Activated T-cell treated with anti-CD3 and anti-CD28 coated beads, Interleukin-2, amount 50 U/mL, for 48 hours (primary cell): ENCODE results near the gene SEMA4C.

Source experiments
- DNase-seq, 2 experiments: peaks; one replicate each; pipeline ENCODE4 v3.0.0-alpha.2; 2020

Gene SEMA4C

DNA sequence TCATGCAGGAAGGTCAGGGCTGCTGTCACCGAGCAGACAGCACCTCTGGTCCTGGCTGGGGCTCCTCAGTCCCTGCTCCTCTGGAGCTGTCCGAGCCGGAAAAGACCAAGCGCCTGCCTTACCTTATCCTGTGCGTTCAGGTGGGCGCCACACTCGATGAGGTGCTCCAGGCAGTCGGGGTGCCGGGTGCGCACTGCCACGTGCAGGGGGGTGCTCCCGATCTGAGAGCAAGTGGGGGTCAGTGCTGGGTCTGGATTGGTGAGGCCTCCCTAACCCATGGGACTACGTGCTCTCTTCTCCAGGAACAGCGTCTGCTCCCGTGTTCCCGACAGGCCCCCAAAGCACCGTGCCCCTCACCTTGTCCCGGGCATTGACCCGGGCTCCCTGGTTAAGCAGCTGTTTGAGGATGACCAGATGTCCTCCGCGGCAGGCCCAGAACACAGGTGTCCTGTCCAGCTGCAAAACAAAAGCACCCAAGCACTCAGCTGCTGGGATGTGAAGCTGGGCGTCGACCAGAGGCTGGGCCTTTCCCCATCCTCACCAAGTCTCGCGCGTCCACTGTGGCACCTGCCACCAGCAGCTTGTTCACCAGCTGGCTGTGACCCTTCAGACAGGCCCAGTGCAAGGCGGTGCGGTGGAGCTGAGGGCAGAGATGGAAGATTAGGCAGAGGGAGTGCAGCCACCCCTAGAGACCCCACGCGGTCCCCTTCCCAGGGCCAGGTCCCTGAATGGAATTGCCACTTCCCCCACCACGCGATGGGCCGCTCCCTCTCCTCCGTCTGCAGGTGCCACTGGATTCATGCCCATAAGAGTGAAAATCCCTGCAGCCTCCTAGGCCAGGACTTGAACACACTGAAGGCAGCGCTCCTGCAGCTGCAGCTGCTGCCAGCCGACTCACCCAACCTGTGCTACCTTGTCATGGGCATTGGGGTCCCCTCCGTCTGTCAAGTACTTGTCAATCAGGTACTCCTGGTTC lies 29.7 kb downstream of the SEMA4C start:
- no peak for DNase-seq

DNA sequence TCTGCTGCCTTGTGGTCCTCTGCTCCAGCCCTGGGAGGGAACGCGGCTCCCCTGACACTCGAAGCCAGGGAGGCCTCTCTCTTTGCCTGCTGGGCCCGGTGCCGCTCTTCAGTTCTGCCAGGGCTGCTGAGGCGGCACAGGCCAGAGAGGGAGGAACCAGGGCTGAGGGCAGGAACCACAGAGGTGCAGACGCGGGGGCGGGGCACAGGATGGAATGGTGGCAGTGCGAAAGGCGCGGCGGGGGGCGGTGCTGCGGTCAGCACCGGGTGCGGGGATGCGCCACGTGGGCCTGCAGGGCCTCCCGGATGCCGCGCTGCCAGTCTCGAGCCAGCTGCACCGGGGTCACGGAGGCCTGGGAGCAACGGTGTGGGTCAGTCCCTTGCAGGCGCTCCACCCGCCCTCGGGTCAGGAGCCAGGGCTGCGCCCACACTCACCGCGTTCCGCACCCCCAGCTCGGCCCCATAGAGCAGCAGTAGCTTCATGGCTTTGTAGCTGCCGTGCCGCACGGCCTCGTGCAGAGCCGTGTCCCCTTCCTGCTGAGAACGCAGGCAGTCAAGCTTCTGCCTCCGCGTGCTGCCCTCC lies 30.5 kb downstream of the SEMA4C start:
- peak; percentile 85 to 88 for DNase-seq

DNA sequence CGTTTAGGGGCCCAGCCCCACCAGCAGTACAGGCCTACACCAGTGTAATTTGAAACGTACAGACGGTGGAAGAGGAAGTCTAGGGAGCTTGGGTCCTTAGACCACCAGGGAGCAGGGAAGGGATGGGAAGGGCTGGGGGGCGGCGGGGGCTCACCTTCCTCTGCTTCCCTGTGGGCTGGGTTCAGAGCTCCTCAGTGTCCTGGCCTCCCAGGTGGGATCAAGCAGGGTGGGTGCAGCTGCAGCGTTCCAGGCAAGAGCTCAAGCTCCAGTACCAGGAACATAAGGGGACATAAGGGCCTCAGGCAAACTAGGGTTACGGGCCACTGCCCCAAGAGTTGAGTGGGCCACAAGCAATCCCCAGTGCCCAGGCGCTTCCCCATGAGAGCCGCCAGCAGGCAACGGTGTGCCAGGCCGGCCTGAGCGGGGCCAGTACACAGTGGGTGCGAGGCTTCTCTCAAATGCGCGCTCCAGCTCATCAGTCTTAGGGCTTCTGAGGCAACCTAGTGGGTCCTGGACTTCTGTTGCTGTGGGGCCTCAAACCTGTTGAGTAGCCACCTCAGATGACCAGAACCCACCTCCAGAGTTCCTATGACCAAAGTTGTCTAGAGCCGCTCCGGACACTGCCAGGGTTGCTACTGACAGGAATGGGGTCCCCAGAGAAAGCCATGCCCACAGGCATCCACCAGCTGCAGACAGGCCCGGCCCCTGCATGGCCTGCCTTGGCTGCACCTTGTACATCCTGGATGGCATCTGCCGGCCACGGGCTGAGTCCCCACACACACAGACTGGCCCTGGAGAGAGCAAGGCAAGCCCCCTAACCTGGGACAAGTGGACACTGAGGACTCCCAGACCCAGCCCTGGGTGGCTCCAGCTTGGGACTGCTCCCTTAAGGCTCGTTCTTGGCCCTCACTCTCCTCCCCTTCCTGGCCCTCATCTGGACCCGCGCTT lies 31.3 kb downstream of the SEMA4C start:
- no peak for DNase-seq

DNA sequence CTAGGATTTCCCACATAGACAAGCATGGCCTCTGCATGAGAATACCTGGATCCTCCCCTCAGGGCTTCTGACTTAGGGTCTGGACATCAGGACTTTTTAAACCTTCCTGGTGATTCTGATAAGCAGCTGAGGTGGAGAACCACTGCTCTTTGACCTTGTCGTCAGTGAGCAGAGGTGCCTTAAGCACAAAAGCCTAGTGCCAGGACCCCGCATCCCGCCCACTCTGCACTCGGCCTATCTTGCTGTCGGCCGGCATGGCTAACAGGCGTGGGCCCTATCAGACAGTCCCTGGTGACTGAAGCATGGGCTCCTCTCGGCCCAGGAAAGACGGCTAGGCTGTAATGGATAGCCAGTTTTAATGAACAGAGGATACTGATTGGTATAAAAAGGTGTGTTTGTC lies 32.3 kb downstream of the SEMA4C start:
- no peak for DNase-seq

DNA sequence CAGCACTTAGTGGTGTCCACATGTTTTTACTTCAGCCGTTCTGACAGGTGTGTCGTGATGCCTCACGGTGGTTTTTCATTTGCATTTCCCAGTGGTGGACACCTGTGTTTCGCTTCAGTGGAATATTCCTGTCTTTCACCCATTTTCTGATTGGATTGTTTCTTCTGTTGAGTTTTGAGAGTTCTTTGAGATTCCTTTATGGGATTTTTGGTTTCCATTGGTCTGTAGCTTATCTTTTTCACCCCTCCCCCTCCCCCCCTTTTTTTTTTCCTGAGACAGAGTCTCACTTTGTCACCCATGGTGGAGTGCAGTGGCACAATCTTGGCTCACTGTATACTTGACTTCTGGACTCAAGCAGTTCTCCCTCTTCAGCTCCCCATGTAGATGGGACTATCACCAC lies 34.0 kb downstream of the SEMA4C start:
- DNase-seq = no peak

DNA sequence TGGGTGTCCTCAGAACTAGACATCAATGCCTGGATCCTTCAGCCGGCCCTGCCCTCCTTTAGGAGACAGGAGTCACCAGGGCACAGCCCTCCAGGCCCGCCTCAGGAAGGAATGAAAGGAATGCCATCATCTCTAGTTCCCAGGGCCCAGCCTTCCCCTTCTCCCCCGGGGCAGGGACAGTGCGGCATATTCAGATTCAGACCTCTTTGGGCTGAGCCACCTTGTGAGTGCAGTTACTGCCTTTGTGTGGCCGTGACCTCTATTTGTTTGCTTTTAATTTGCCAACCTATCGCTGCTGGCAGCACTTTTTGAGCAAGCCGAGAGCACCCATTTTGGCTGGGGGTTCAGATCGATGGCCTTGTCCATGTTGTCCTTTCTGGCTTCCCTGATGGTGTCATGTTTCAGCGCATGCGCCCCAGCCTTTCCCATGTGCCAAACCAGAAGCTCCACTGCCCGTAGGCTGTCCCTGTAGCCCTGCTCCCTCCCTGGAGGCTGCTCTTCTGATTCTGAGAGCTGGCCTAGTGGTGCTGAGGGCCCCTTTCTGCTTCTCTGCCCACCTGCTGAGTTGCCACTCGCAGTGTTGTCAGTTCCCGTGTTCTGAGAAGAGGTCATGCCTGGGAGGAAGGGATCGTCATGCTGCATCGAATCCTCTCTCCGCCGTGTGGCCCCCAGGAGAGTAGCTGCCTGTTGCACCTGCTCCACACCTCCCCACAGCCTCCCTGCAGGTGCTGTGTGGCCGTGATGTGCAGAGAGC lies 36.9 kb downstream of the SEMA4C start:
- DNase-seq = no peak

DNA sequence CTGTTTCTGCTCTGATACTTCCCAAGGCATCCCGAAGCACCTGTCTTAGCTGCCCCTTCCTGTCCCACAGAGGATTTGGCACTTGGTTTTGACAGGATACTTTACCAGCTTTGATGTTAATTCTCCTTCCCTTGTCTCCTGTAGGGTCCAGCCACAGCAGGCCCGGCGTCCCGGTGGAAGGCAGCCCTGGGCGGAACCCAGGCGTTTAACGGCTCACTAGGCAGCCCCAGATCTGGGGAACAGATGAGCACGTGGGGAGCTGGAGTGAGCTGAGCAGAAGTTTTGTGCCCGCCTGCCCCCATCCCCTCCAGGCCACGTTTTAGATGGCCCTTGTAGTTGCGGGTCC lies 37.5 kb downstream of the SEMA4C start:
- DNase-seq = no peak

DNA sequence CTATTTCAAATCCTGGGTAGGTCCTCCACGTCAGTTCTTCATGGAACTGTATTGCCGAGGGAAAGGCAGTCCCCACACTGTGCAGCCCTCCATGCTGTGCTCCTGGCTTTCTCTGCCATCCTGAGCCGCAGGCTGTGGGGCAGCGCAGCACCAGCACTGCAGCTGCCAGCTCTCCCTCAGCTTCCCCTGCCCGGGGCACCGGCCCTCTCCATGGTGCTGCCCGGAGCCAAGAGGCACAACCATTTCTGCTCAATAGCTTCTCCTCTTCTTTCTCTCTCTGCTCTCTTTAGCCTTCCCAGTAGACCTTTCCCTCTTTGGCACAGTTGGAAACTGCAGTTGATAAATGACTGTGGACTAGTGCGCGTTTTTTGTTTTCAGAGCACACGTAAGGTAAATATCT lies 38.2 kb downstream of the SEMA4C start:
- DNase-seq = no peak

DNA sequence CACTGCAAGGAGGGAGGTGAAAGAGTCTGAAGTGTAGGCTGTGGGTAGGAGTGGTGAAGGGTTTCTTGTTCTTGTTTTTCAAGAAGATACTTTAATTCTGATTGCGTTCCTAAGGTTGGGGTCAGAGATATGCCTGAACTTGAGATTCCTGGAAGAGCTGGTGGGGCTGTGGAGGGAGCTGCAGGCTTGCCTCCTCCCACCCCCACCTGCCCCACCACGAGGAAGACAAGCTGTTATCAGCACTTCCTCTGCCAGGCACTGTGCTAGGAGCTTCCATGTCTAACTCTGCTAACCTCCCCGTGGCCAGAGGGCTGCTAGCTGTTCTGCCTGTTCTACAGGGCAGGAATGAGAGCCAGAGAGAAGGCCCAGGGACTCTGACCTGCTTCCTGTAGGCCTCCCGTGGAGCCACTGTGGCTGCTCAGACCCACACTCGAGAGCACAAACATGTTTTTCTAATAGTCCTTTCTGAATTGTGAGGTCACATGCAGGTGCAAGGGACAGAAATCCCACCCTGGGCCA lies 39.8 kb downstream of the SEMA4C start:
- no peak for DNase-seq

DNA sequence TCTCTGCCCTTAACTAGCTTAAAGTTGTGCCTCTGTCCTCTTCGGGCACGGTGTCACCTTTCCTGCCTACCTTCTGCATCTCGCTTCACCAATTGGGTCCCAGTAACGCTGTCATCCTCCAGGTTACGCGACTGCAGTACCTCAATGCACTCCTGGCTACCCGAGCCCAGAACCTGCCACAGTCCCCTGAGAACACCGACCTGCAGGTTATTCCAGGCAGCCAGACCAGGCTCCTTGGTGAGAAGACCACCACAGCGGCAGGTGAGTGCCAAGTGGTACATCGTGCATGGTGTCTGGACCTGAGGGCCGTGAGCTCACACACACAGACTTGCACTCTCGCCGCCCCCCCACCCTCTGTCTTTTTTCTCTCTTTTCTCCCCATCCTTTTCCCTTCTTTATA lies 41.0 kb downstream of the SEMA4C start:
- DNase-seq = no peak

DNA sequence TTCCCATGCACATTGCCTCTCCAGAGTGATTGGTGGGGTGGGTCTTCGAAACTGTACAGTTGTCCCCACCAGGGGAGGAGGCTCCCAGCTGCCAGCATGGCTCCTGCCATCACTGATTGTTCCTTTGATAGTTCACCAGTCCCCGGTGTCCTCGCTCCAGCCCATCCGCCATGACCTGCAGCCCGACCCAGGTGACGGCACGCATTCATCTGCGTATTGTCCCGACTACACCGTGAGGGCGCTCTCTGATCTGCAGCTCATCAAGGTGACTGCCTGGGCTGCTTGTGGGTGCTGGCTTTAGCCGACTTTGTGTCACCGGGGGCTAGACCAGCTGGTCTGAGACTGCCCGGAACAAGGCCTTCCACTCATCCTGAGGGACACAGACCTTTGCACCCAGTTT lies 41.4 kb downstream of the SEMA4C start:
- no peak for DNase-seq

DNA sequence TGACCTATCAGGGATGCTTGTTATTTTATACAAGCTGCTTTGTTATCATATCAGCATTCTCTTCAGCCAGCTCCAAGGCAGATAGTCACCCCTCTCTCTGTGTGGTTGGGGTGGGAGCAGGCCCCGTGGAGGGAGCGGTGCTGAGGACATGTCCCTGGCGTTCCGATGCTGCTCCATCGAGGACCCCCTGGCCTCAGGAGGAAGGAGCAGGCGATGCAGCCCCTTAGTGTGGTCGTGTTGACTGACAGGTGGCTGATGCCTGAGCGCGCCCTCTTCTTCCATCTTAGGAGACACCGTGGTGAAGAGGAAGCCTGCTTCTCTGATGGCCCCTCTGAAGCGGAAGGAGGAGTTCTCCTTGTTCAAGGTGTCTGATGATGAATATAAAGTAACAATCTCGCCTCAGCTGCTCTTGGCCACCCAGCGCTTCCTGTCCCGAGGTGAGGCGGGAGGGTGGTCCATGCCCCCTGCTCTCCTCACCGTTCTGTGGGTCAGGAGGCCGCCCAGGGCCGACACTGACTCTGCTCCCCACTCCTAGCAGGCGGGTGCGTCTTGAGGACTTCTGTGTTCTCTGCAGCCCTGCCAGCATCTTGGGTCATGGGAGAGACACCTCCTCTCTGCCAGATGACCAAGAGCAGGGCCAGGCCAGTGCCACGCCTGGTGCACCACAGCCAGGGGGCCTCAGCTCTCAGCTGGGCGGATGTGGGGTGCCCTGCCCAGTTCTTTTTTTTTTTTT lies 43.2 kb downstream of the SEMA4C start:
- DNase-seq = no peak

DNA sequence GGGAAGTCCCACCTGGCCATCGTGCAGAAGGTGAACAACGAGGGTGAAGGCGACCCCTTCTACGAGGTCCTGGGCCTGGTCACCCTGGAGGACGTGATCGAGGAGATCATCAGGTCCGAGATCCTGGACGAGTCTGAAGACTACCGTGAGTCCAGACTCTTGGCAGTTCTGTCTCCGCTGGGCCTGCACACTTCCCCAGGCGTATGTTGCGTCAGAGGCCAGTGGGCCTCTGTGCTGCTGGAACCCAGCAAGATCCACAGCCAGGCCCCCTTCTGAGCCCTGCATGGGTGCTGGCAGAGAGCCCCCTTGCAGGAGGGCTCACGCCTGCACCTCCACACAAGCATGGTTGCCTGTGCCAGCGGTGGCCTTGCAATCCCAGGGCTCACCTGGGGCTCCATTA lies 44.8 kb downstream of the SEMA4C start:
- DNase-seq = no peak

DNA sequence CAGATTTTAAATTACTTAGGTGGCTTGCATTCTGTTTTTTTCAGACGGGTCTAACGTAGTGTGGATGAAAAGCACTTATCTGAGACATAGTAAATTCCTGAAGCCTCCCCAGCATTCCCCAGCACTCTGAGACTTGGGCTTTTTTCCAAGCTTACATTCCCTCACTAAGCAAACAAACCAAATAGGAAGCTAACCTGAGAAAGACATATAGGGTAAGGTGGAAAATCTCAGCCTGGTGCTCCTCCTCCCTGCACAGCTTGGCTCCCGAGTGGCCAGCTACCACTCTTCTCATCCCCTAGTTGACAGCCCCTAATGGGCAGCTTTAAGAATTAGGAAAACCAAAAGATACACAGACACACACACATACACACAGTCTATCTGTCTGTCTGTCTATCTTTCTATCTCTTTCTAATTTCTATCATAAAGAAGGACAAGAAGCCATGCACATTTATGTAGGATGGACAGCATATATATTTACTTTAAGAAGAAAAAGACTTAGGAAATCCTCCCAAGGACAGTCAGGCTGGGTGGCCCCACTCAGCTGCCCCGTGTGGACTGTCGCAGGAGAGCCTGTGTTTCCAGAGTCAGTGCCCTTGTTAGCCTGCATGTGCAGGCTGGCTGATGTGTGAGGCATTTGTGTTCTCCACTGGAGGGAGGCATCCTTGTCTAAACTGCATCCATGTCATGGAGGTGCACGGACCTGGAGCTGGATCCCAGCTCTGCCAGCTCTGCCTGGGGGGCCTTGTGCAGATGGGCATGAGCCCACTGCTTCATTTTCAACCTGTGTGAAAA lies 45.6 kb downstream of the SEMA4C start:
- no peak for DNase-seq

DNA sequence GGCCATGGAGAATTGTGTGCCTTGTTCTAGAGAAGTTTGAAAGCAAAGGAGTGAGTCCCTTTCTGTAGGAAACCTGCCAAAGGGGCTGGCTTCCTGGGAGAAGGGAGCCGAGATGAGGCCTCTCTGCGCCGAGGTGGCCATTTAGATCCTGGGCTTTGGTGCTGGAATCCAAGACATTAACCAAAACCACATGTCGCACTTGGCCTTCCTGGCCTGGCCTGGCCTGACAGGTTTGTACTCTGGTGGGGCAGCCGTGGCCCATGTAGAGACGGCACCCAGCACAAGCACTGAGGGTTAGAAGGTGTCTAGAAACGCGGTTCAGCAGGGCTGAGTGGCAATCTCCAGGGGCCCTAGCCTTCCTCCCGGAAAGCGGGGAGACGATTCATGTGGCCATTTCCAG lies 46.7 kb downstream of the SEMA4C start:
- no peak for DNase-seq

DNA sequence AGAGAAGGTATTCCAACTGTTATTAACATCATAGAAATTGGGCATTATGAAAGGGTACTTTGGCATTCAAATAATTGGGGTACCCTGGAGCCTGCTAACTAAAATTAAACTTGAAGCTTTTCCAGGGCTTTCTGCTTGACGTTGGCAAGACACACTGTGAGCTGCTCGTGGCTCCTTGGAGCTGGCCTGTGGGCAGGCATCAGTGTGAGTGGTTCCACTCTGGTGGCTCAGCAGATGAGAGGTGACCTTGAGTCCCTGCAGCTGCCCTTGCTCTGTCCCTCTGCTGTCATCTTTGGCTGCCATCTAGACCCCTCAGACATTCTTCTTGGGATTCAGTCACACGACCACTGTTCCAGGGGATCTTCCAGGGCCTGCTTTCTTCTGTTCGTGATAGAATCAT lies 47.1 kb downstream of the SEMA4C start:
- DNase-seq = no peak

DNA sequence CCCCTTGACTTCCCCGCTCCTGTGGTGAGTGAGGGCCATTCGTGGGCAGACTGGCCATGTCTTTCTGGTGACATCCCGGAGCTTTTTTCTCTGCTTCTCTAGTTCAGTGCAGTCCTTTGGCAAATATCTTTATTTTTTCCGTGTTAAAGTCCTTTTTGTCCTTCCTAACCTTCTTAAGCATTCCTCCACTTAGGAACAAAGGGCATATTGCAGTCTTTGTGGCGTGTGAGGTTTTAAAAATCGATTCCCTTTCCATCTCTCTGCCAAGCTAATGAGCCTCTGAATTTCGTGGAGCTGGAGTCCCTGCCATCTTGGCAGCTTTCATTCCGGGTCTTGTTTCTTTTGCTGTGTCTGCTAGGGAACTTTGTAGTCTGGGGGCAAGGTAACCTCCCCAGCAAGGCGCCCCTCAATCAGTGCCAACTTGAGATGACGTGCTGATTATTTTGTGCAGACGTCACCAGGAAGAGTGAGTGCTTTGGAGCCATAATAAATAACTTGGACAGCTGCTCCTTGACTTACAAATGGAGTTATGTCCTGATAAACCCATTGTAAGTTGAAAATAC lies 48.7 kb downstream of the SEMA4C start:
- DNase-seq = no peak

DNA sequence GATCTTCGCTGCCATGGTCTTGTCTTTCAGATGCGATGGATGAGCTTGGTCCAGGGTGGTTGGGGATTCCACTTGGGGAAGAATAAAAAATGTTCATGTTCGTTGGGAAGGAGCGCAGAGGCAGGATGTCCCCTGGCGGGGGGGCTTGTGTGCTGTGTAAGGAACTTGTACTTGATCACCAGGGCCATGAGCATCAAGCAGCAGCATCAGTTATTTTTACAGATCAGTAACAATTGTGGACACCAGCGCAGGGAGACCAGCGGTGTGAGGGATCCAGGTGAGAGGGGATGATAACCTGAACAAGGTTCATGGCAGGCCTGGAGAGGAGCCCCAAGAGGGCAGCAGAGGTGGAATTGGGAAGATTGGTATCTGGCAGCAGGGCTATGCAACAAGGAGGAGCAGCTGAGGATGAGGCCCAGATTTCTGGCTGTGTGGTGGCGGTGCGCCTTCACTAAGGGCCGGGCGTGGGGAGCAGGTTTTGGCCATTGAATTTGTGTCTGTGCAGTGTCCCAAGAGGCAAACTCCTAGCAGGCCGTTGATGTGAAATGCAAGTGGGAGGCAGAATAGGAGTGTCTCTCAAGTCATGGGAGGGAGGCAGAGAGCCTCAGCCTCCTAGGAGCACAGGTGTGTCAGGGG lies 49.9 kb downstream of the SEMA4C start:
- no peak for DNase-seq

DNA sequence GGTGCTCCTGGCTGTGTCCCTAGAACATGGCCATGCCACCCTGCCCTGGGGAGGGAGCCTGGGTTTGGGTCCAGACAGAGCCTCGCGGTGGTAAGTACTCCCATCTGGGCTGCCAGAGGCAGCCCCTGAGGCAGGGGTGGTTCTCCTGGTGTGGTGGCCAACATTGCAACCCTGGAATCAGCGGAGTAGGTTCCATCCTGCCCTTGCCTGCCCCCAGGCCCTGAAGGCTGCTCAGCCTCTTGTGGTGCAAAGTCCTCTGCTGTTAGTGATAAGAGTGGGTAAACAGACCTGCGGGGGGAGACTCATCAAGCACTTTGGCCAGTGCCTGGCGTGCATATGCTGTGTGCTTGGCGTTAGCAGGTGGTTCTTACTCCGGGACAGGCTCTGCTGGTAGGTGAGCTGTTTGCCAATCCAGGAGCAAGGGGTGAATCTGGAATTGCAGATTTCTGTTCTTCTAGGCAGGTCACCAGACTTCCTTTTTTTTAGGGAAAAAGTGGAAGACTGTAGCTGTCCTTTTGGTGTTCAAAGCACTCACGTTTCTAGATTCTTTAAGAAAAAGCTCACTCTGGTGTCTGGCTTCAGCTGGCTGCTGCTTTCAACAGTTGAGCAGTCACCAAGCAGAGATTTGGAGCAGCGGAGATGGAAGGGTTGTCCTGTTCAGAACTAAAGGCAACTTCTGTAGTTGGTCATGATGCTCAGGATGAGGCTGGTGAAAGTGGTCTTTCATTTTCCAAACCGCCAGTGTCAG lies 50.6 kb downstream of the SEMA4C start:
- DNase-seq = no peak
